ENCODE results near the gene PPP6R1. TPM values are rescaled to one million over a fixed set of nuclear protein-coding genes. Genes with fewer than 3 reads are reported as not detected.
A peak's percentile ranks its signal among the peaks of the same experiment; 100 is the strongest.

Gene PPP6R1
- total and polyA plus RNA-seq, 10 donors = 49.2 to 150 (median 129) TPM

DNA sequence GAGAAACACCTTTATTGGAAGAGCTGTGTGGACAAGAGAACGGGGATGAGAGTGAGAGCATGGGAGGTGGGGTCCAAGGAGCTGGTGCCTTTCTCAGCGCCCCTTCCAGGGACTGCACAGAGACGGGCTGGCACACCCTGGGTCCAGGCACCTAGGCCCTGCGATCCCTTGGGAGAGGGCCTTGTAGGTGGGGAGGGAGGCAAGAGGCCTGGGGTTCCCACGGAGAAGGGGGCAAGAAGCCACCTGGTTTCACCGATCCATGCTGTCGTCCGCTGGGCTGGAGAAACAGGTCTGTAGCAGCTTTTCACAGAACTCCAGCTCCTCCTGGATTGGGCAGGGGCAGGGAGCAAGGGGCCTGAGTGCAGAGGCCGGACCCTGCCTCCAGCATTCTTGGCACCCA is 3.5 kb upstream of the PPP6R1 start:
- 93 to 97% (median 95%) methylated on average over 9 of the region's 9 CpGs for WGBS, 5 donors
- intact Hi-C loops (cut with DNase I; ENCODE audit: low total_unique reads) = no loop called here
- H3K27me3 ChIP-seq (replicated peaks in 1 of 7) = no peaks in the 10 kb centered on the region
- H3K9me3 ChIP-seq = peaks cover 0 to 5% (median 0%) of the 10 kb centered on the region in 8 donors
- H3K4me3 ChIP-seq = no peak overlapping the region
- peaks cover 0 to 11% (median 0%) of the 10 kb centered on the region in 6 donors for H3K36me3 ChIP-seq
- no peak overlapping the region for H3K27ac ChIP-seq
- DNase-seq = no peak
- TF ChIP-seq, protein P1, sequence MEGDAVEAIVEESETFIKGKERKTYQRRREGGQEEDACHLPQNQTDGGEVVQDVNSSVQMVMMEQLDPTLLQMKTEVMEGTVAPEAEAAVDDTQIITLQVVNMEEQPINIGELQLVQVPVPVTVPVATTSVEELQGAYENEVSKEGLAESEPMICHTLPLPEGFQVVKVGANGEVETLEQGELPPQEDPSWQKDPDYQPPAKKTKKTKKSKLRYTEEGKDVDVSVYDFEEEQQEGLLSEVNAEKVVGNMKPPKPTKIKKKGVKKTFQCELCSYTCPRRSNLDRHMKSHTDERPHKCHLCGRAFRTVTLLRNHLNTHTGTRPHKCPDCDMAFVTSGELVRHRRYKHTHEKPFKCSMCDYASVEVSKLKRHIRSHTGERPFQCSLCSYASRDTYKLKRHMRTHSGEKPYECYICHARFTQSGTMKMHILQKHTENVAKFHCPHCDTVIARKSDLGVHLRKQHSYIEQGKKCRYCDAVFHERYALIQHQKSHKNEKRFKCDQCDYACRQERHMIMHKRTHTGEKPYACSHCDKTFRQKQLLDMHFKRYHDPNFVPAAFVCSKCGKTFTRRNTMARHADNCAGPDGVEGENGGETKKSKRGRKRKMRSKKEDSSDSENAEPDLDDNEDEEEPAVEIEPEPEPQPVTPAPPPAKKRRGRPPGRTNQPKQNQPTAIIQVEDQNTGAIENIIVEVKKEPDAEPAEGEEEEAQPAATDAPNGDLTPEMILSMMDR (IDR thresholded peaks at IDR 0.05 in 8 of 11, conservative IDR thresholded peaks at IDR 0.05 in 3 of 11) = no peak
- TF ChIP-seq POLR2AphosphoS5 (IDR thresholded peaks at IDR 0.05) (no peak), POLR2A (IDR thresholded peaks at IDR 0.05) (no peak)
- H3K4me1 ChIP-seq = peaks cover 8 to 23% (median 17%) of the 10 kb centered on the region in 6 donors

DNA sequence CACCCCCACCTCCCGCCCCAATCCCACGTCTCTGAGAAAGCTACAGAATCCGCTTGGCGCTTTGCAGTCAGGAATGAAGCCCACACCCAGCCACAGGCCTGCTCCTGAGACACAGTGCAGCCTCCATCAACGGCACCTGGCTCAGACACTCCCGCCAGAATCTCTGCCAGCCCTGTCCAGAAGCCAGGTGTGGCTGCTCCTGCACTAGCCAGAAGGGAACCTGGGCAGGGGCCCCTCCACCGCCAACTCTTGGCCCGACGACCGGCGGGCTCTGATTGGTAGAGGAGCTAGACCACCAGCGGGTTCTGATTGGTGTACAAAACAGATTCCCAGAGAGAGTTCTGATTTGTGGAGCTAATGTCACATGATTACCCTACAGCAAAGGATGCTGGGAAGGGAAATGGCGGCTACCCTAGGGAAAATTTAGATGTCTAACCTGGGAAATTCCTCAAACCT is 2.9 kb upstream of the PPP6R1 start:
- Histone ChIP-seq H3K27me3 (replicated peaks in 1 of 7) (no peaks in the 10 kb centered on the region), H3K27ac (no peak overlapping the region), H3K9me3 (peaks cover 0 to under 1% (median 0%) of the 10 kb centered on the region in 8 donors), H3K36me3 (peaks cover 0 to 11% (median 0%) of the 10 kb centered on the region in 6 donors), H3K4me1 (peaks cover 15 to 29% (median 24%) of the 10 kb centered on the region in 6 donors), H3K4me3 (no peak overlapping the region)
- DNase-seq = peak; percentile 71
- intact Hi-C loops (cut with DNase I; ENCODE audit: low total_unique reads) = no loop called here
- WGBS, 5 donors = 94 to 98% (median 95%) methylated on average over 12 to 13 of the region's 13 CpGs
- TF ChIP-seq, protein P1 (IDR thresholded peaks at IDR 0.05 in 8 of 11, conservative IDR thresholded peaks at IDR 0.05 in 3 of 11) = no peak
- TF ChIP-seq POLR2AphosphoS5 (IDR thresholded peaks at IDR 0.05) (no peak), POLR2A (IDR thresholded peaks at IDR 0.05) (no peak)

DNA sequence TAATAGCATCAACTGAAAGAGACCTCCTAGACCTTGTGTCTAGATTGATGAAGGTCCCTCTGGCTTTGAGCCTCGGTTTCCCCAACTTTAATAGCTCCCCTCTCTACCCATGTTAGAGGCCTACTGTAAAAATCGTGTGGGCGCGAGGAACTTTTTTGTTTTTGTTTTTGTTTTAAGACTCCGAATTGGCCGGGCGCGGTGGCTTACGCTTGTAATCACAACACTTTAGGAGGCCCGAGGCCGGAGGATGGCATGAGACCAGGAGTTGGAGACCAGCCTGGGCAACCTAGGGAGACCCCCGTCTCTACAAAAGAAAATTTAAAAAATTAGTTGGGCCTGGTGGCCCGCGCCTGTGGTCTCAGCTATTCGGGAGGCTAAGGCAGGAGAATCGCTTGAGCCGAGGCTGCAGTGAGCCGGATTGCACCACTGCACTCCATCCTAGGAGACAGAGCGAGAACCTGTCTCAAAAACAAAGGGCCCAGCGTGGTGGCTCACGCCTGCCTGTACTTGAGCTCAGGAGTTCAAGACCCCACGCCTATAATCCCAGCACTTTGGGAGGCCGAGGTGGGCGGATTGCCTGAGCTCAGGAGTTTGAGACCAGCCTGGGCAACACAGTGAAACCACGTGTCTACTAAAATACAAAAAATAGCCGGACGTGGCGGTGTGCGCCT is 858 bp upstream of the PPP6R1 start:
- H3K9me3 ChIP-seq = no peaks in the 10 kb centered on the region
- peaks cover 35 to 50% (median 44%) of the 10 kb centered on the region in 6 donors for H3K4me1 ChIP-seq
- TF ChIP-seq, protein P1 (IDR thresholded peaks at IDR 0.05 in 8 of 11, conservative IDR thresholded peaks at IDR 0.05 in 3 of 11) = no peak
- TF ChIP-seq POLR2AphosphoS5 (IDR thresholded peaks at IDR 0.05) (no peak), POLR2A (IDR thresholded peaks at IDR 0.05) (no peak)
- intact Hi-C loops (cut with DNase I; ENCODE audit: low total_unique reads) = loop anchor here (10.0 kb wide), 1 partner anchor 75 kb away; the partner anchor contains the start of gene SYT5
- no peaks in the 10 kb centered on the region for H3K27me3 ChIP-seq (replicated peaks in 1 of 7)
- H3K36me3 ChIP-seq = peaks cover 0 to 11% (median 0%) of the 10 kb centered on the region in 6 donors
- DNase-seq = peak; percentile 81
- WGBS, 5 donors = 44 to 51% (median 48%) methylated on average over 29 of the region's 29 CpGs
- H3K27ac ChIP-seq = peak overlapping the region; percentile 78 to 98 (median 96)
- H3K4me3 ChIP-seq = peak overlapping the region; percentile 79 to 96 (median 90)

DNA sequence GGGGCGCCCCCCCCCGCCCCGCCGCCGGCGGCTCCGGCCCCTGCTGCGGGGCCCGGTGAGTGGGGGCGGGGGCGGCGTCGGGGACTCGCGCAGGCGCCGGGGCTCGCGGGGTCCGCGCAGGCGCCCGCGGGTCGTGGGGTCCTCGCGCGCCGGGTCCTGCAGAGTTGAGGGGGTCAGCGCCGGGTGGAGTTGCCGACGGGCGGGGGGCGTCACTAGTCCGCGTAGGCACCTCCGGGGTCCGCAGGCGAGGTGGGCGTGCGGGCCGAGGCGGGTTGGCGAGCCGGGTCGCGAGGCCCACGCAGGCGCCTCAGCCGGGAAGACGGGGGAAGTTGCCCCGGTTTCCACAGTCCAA is 365 bp downstream of the PPP6R1 start:
- 0 to 1% (median 1%) methylated on average over 1 to 53 of the region's 53 CpGs for WGBS, 5 donors
- TF ChIP-seq POLR2A (IDR thresholded peaks at IDR 0.05) (no peak), POLR2AphosphoS5 (IDR thresholded peaks at IDR 0.05) (no peak)
- TF ChIP-seq, protein P1 (IDR thresholded peaks at IDR 0.05 in 8 of 11, conservative IDR thresholded peaks at IDR 0.05 in 3 of 11) = no peak
- H3K36me3 ChIP-seq = peaks cover 0 to 11% (median 0%) of the 10 kb centered on the region in 6 donors
- intact Hi-C loops (cut with DNase I; ENCODE audit: low total_unique reads) = loop anchor here (10.0 kb wide), 1 partner anchor 74 kb away; the partner anchor contains the start of gene SYT5
- no peaks in the 10 kb centered on the region for H3K27me3 ChIP-seq (replicated peaks in 1 of 7)
- no peaks in the 10 kb centered on the region for H3K9me3 ChIP-seq
- no peak for DNase-seq
- peak overlapping the region; percentile 78 to 98 (median 96) for H3K27ac ChIP-seq
- H3K4me1 ChIP-seq = peaks cover 40 to 62% (median 56%) of the 10 kb centered on the region in 6 donors
- peak overlapping the region; percentile 79 to 96 (median 90) for H3K4me3 ChIP-seq

Measured in spleen (tissue), 11 donors.